HG02885 (cell line): ENCODE results near the gene TAS2R13.

Experiments
- ATAC-seq: cut with Tn5 transposase; IDR thresholded peaks from one replicate; pipeline ENCODE4 v1.9.1; 2021; ENCODE audit warnings: mild to moderate bottlenecking; ENCODE audit not compliant: unreplicated experiment, poor library complexity

The TAS2R13 gene

GRCh38 chr12:10909462-10909861 lies at the start of gene TAS2R13:
Gene TAS2R13, minus strand, starts transcription at chr12:10909562. Its CDS starts 264 bp downstream, at chr12:10909298.
- ATAC-seq, result no peak

GRCh38 chr12:10957741-10958140 lies 48.4 kb upstream of the TAS2R13 start:
- no peak for ATAC-seq

GRCh38 chr12:10956085-10956484 lies 46.7 kb upstream of the TAS2R13 start:
- no peak for ATAC-seq

GRCh38 chr12:10952645-10953044 lies 43.3 kb upstream of the TAS2R13 start:
- ATAC-seq, result no peak

- ATAC-seq, result no peak
These were observed 33.8 kb upstream of the TAS2R13 start for GRCh38 chr12:10943167-10943566.

GRCh38 chr12:10941916-10942607 lies 32.7 kb upstream of the TAS2R13 start:
- no peak for ATAC-seq

- no peak for ATAC-seq
These were observed 32.0 kb upstream of the TAS2R13 start for GRCh38 chr12:10941369-10941768.

GRCh38 chr12:10940389-10940788 lies 31.0 kb upstream of the TAS2R13 start:
- no peak for ATAC-seq

- ATAC-seq, result no peak
These were observed 29.8 kb upstream of the TAS2R13 start, which contains the start of gene TAS2R14 for GRCh38 chr12:10939163-10939562. Gene TAS2R14, minus strand, starts transcription at chr12:10939263. Its CDS starts 56 bp downstream, at chr12:10939207.

- ATAC-seq, result no peak
These were observed 27.1 kb upstream of the TAS2R13 start for GRCh38 chr12:10936506-10936905.

- no peak for ATAC-seq
These were observed 19.5 kb upstream of the TAS2R13 start, which contains the start of gene PRH2 for GRCh38 chr12:10928746-10929286. Gene PRH2, plus strand, starts transcription at chr12:10929236. Its CDS starts 38 bp downstream, at chr12:10929274.

GRCh38 chr12:10926269-10926668 lies 16.9 kb upstream of the TAS2R13 start:
- ATAC-seq, result no peak

GRCh38 chr12:10919809-10920208 lies 10.4 kb upstream of the TAS2R13 start:
- no peak for ATAC-seq

- ATAC-seq, result no peak
These were observed 1.0 kb upstream of the TAS2R13 start for GRCh38 chr12:10910380-10910779.

- no peak for ATAC-seq
These were observed 4.7 kb downstream of the TAS2R13 start for GRCh38 chr12:10904686-10905085.

- ATAC-seq, result no peak
These were observed 7.9 kb downstream of the TAS2R13 start for GRCh38 chr12:10901427-10901826.

- ATAC-seq, result no peak
These were observed 8.4 kb downstream of the TAS2R13 start for GRCh38 chr12:10900972-10901371.

GRCh38 chr12:10900530-10900929 lies 8.8 kb downstream of the TAS2R13 start:
- no peak for ATAC-seq

- ATAC-seq, result no peak
These were observed 12.5 kb downstream of the TAS2R13 start for GRCh38 chr12:10896854-10897253.

- ATAC-seq, result no peak
These were observed 17.4 kb downstream of the TAS2R13 start for GRCh38 chr12:10891937-10892336.

- ATAC-seq, result no peak
These were observed 20.1 kb downstream of the TAS2R13 start for GRCh38 chr12:10889226-10889625.
